ENCODE data around the gene TMCO4. TPM values are rescaled to one million over a fixed set of nuclear protein-coding genes. Genes with fewer than 3 reads are reported as not detected.
A peak's percentile ranks its signal among the peaks of the same experiment; 100 is the strongest.

TMCO4 gene
- total and polyA plus RNA-seq, 2 of the 4 experiments (the other 2 are of a cell fraction), result 7.3 to 8.6 TPM

DNA sequence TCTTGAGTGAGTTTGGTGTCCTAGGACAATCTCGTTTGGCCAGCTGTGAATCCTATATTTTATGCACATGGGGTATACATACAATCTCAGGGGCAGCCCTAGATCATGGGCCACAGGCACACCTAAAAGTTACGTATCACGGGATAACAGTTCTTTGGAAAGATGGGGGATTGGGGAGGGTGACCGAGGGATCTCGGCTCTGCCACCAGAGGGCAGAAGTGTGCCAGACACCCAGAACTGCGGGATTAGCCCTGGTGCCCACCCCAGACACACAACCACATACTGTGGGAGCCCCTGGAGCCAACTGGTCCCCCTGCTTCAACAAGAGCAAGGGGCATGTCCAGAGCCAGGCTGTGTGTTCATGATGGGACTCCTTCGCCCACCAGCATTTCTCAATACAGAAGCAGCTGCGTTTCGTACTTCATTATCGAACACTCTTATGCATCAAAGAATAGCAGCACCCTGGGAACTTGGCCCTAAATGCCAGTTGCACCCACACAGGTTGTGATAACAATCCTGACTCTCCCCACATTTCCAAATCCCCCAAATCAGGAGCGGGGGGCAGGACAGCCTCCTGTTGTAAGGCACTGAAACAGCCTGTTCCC, 37.4 kb downstream of the TMCO4 start:
- H2AK9ac ChIP-seq (replicated peaks; ENCODE audit: low read depth, low read length, poor library complexity), result peak overlapping the region; percentile 71
- CTCF ChIA-PET, result interaction anchor here (0.5 to 1.3 kb wide), 3 partner anchors 22 to 156 kb away, joined by 3 read pairs; no protein-coding TSS in a partner anchor
- peak overlapping the region; percentile 51 for H3K4ac ChIP-seq (ENCODE audit: low read depth, low read length)
- no peaks in the 10 kb centered on the region for H3K27me3 ChIP-seq (ENCODE audit: control insufficient read depth, insufficient read depth, low read length)
- WGBS, 2 experiments (ENCODE audit: extremely low coverage in 2 of 2, insufficient read length in 1 of 2), result 100% methylated on average over 3 of the region's 11 CpGs; no CpG with 5 or more reads in 1 of the 2 experiments
- TF ChIP-seq BHLHE40 (IDR thresholded peaks at IDR 0.05; ENCODE audit: low read depth, low read length) (no peak), SMC3 (IDR thresholded peaks at IDR 0.05; ENCODE audit: low read depth, low read length) (peak; percentile 54), RAD21 (IDR thresholded peaks at IDR 0.05; ENCODE audit: low read length) (peak; percentile 61), RCOR1 (IDR thresholded peaks at IDR 0.05; ENCODE audit: insufficient replicate concordance, low read length) (no peak)
- TF ChIP-seq, protein P1, sequence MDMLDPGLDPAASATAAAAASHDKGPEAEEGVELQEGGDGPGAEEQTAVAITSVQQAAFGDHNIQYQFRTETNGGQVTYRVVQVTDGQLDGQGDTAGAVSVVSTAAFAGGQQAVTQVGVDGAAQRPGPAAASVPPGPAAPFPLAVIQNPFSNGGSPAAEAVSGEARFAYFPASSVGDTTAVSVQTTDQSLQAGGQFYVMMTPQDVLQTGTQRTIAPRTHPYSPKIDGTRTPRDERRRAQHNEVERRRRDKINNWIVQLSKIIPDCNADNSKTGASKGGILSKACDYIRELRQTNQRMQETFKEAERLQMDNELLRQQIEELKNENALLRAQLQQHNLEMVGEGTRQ (IDR thresholded peaks at IDR 0.05; ENCODE audit: low read depth, low read length), result no peak
- TF ChIP-seq, protein P2, sequence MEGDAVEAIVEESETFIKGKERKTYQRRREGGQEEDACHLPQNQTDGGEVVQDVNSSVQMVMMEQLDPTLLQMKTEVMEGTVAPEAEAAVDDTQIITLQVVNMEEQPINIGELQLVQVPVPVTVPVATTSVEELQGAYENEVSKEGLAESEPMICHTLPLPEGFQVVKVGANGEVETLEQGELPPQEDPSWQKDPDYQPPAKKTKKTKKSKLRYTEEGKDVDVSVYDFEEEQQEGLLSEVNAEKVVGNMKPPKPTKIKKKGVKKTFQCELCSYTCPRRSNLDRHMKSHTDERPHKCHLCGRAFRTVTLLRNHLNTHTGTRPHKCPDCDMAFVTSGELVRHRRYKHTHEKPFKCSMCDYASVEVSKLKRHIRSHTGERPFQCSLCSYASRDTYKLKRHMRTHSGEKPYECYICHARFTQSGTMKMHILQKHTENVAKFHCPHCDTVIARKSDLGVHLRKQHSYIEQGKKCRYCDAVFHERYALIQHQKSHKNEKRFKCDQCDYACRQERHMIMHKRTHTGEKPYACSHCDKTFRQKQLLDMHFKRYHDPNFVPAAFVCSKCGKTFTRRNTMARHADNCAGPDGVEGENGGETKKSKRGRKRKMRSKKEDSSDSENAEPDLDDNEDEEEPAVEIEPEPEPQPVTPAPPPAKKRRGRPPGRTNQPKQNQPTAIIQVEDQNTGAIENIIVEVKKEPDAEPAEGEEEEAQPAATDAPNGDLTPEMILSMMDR (conservative IDR thresholded peaks at IDR 0.05; ENCODE audit: low read depth, low read length), result peak; percentile 71
- no peaks in the 10 kb centered on the region for H3K9me3 ChIP-seq (ENCODE audit: control insufficient read depth, insufficient read depth, low read length)
- H2BK20ac ChIP-seq (ENCODE audit: low read depth, low read length), result no peak overlapping the region; the same call in 1 of the 2 replicates
- dilution Hi-C loops (cut with HindIII; ENCODE audit: low sequenced_read_pairs, unreplicated experiment), result no loop called here
- no peak overlapping the region for H4K8ac ChIP-seq (ENCODE audit: low read depth in 2 of 2, low read length in 2 of 2)
- BruUV-seq (replicated peaks), result no TSS peak
- no peak overlapping the region for H3K23ac ChIP-seq (ENCODE audit: low read depth, low read length)
- POLR2A ChIA-PET (ENCODE audit: unreplicated experiment), result no interaction called here
- no peaks in the 10 kb centered on the region for H3K36me3 ChIP-seq (ENCODE audit: control insufficient read depth, insufficient read depth, low read length)
- in situ Hi-C loops (cut with MboI; ENCODE audit: low sequenced_read_pairs), result no loop called here
- peaks cover 31% of the 10 kb centered on the region for H3K9me1 ChIP-seq (ENCODE audit: insufficient read depth, low read length)
- H2AFZ ChIP-seq (replicated peaks; ENCODE audit: low read length, poor library complexity), result peak overlapping the region; percentile 53
- no peak overlapping the region for H2BK5ac ChIP-seq (ENCODE audit: low read depth, low read length, poor library complexity, severe bottlenecking)
- H3K27ac ChIP-seq (ENCODE audit: insufficient read depth, low read length), result no peak overlapping the region
- no peak overlapping the region for H3K18ac ChIP-seq (ENCODE audit: low read depth, low read length)
- peaks cover 16% of the 10 kb centered on the region for H3K4me1 ChIP-seq (ENCODE audit: control insufficient read depth, insufficient read depth, low read length)
- H2BK15ac ChIP-seq (ENCODE audit: low read depth, low read length), result 0 out of 3 replicates have a peak overlapping the region, but pooled peaks have one; percentile 22
- intact Hi-C loops (cut with micrococcal nuclease), result loop anchor here (1.0 kb wide), 1 partner anchor 49 kb away; no protein-coding TSS in a partner anchor
- no peak overlapping the region for H3K14ac ChIP-seq (replicated peaks; ENCODE audit: low read depth, low read length)
- H4K91ac ChIP-seq (ENCODE audit: insufficient read depth, low read depth, low read length), result no peak overlapping the region
- H2AK5ac ChIP-seq (ENCODE audit: low read depth, low read length), result peak overlapping the region; percentile 40; the same call in 1 of the 2 replicates
- H4K5ac ChIP-seq (ENCODE audit: low read depth, low read length), result no peak overlapping the region
- no peaks in the 10 kb centered on the region for H4K20me1 ChIP-seq (ENCODE audit: insufficient read depth, low read length)
- no peak overlapping the region for H3K4me3 ChIP-seq (ENCODE audit: insufficient read depth, low read depth, low read length)
- H3K9ac ChIP-seq (ENCODE audit: low read depth, low read length), result no peak overlapping the region
- H3K79me1 ChIP-seq (ENCODE audit: low read depth in 1 of 2, low read length in 2 of 2), result peaks cover 0 to 11% of the 10 kb centered on the region in 2 experiments; a peak in 2 of 4 replicates
- peak; percentile 24 for ATAC-seq (ENCODE audit: low read depth)
- no peak overlapping the region for H2BK120ac ChIP-seq (ENCODE audit: low read depth, low read length)
- no peak overlapping the region for H3K56ac ChIP-seq (ENCODE audit: extremely low read depth, insufficient read depth, low read length)
- no peak overlapping the region for H3K4me2 ChIP-seq (ENCODE audit: low read depth, low read length)
- peak; percentile 23 for DNase-seq
